Fibroblast of lung (primary cell): ENCODE results near the gene CHAT. TPM values are rescaled to one million over a fixed set of nuclear protein-coding genes. Genes with fewer than 3 reads are reported as not detected.

Experiments used
- DNase-seq, 2 donors: peaks; one replicate each; pipeline versions ENCODE4 v3.0.0 to v3.0.0-alpha.2; 2010; ENCODE audit warnings: low read depth in 2 of 2
- H2AFZ ChIP-seq: 2 replicates; pipeline ENCODE4 v1.5.1; 2012; ENCODE audit warnings: low read length, control low read depth, inconsistent platforms
- H3K27ac ChIP-seq: 2 replicates; pipeline ENCODE4 v1.5.1; 2011; ENCODE audit warnings: low read length, control low read depth; ENCODE audit not compliant: insufficient read depth
- H3K27me3 ChIP-seq: 2 replicates; pipeline ENCODE4 v1.5.1; 2011; ENCODE audit warnings: mild to moderate bottlenecking, low read length; ENCODE audit not compliant: control insufficient read depth, insufficient read depth
- H3K36me3 ChIP-seq: 2 replicates; pipeline ENCODE4 v1.5.1; 2011; ENCODE audit warnings: low read length; ENCODE audit not compliant: control insufficient read depth, insufficient read depth
- H3K4me1 ChIP-seq: 2 replicates; pipeline ENCODE4 v1.5.1; 2011; ENCODE audit warnings: low read length; ENCODE audit not compliant: control insufficient read depth, insufficient read depth; ENCODE audit errors: extremely low read depth
- H3K4me2 ChIP-seq: 2 replicates; pipeline ENCODE4 v1.5.1; 2011; ENCODE audit warnings: low read length, control low read depth; ENCODE audit not compliant: insufficient read depth; ENCODE audit errors: extremely low read depth
- H3K4me3 ChIP-seq, 4 experiments: fragments of 200-600 bp in 1 of 4; sonication (generic) in 1 of 4; replicated peaks in 1 of 4; 2 replicates each; pipeline ENCODE4 v1.5.1; 2011 to 2016; ENCODE audit warnings: low read length in 4 of 4, low read depth in 3 of 4, mild to moderate bottlenecking in 3 of 4, control low read depth in 2 of 4, inconsistent platforms in 1 of 4, mixed read lengths in 1 of 4; ENCODE audit not compliant: insufficient read depth in 1 of 4; ENCODE audit errors: control extremely low read depth in 1 of 4
- H3K79me2 ChIP-seq: 2 replicates; pipeline ENCODE4 v1.5.1; 2012; ENCODE audit warnings: mild to moderate bottlenecking, low read length, inconsistent platforms; ENCODE audit not compliant: control insufficient read depth, insufficient read depth
- H3K9ac ChIP-seq: 2 replicates; pipeline ENCODE4 v1.5.1; 2011; ENCODE audit warnings: mild to moderate bottlenecking, low read length, control low read depth; ENCODE audit not compliant: insufficient read depth
- H3K9me3 ChIP-seq: 2 replicates; pipeline ENCODE4 v1.5.1; 2012; ENCODE audit warnings: low read depth, low read length; ENCODE audit not compliant: control insufficient read depth, insufficient read depth
- H4K20me1 ChIP-seq: 2 replicates; pipeline ENCODE4 v1.5.1; 2011; ENCODE audit warnings: low read length; ENCODE audit not compliant: control insufficient read depth, insufficient read depth; ENCODE audit errors: extremely low read depth
- EZH2 ChIP-seq: IDR thresholded peaks from 2 replicates; pipeline ENCODE4 v1.5.1; 2012; ENCODE audit warnings: low read length, control low read depth, mild to moderate bottlenecking; ENCODE audit errors: missing control alignments
- polyA plus RNA-seq, 2 donors: library from polyadenylated mRNA; depleted of rRNA in 1 of 2; stranded (reverse) in 1 of 2; unstranded in 1 of 2; fragments of >200 nt; gene quantifications; 2 replicates each; pipeline ENCODE4 v1.2.1, GENCODE V29; 2011 to 2012; ENCODE audit warnings: missing spikeins in 1 of 2
- total RNA-seq: library from RNA; depleted of rRNA; stranded (reverse); fragments of >200 nt; gene quantifications from 2 replicates; pipeline ENCODE4 v1.2.1, GENCODE V29; 2014
- TF ChIP-seq, protein P1 (sequence below), 2 donors: IDR thresholded peaks in 1 of 2; conservative IDR thresholded peaks in 1 of 2; 1 replicate in 1 of 2; 2 replicates in 1 of 2; pipeline ENCODE4 v1.5.1; 2011 to 2012; ENCODE audit warnings: low read length in 2 of 2, control low read depth in 1 of 2, inconsistent platforms in 1 of 2, low read depth in 1 of 2, mild to moderate bottlenecking in 1 of 2

Gene CHAT
- total and polyA plus RNA-seq, 2 donors (not counting 1 experiment from before 2014, with no cell fraction given) = not detected

DNA sequence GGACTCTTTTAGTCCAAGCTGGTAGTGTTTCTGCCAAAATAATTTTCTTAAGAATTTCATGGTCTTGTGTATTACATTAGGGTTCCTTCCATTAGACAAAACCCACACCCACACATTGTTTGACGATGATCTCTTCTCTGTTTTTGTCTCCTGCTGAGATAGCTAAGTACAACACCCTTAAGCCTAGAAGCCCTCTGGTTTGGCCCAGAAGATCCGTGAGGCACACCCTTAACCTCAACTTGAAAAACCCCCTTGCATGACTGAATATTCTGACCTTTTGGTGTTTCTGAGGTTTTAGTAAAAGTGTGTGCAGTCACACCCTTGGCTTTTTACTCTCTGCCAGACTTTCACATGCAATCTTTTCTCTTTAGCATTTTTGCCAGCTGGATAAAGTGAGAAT lies 45.6 kb upstream of the CHAT start:
- Histone ChIP-seq H3K36me3 (no peaks in the 10 kb centered on the region), H4K20me1 (no peaks in the 10 kb centered on the region), H3K27ac (no peak overlapping the region), H3K79me2 (no peaks in the 10 kb centered on the region), H3K27me3 (no peaks in the 10 kb centered on the region), H3K4me3 (no peak overlapping the region), H3K4me2 (no peak overlapping the region), H3K4me1 (no peaks in the 10 kb centered on the region), H2AFZ (no peak overlapping the region), H3K9ac (no peak overlapping the region), H3K9me3 (no peaks in the 10 kb centered on the region)
- TF ChIP-seq EZH2 = no peak
- TF ChIP-seq, protein P1, sequence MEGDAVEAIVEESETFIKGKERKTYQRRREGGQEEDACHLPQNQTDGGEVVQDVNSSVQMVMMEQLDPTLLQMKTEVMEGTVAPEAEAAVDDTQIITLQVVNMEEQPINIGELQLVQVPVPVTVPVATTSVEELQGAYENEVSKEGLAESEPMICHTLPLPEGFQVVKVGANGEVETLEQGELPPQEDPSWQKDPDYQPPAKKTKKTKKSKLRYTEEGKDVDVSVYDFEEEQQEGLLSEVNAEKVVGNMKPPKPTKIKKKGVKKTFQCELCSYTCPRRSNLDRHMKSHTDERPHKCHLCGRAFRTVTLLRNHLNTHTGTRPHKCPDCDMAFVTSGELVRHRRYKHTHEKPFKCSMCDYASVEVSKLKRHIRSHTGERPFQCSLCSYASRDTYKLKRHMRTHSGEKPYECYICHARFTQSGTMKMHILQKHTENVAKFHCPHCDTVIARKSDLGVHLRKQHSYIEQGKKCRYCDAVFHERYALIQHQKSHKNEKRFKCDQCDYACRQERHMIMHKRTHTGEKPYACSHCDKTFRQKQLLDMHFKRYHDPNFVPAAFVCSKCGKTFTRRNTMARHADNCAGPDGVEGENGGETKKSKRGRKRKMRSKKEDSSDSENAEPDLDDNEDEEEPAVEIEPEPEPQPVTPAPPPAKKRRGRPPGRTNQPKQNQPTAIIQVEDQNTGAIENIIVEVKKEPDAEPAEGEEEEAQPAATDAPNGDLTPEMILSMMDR (conservative IDR thresholded peaks at IDR 0.05 in 1 of 2, IDR thresholded peaks at IDR 0.05 in 1 of 2; ENCODE audit: low read depth in 1 of 2, low read length in 2 of 2) = no peak
- DNase-seq = peak; percentile 6 to 97

DNA sequence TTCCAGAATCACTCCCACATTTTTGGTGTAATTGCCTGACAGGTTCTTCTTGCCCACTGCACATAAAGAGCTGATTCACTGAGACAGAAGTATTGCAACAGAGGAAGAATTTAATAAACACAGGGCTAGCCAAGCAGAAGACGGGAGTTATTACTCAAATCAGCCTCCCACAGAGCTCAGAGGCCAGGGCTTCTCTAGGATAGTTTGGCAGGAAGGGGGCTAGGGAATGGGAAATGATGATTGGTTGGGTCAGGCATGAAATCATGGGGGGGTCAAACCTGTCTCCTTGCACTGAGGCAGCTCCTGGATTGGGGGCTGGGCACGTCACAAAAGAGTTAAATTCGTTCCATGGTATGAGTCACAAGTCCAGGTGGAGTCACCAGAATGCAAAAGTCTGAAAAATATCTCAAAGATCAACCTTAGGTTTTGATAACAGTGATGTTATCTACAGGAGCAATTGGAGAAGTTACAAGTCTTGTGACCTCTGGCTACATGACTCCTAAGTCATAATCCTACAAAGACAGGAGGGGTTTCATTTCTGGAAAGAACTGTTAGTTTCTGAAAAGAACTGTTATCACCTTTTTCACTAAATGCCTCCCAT lies 44.7 kb upstream of the CHAT start:
- TF ChIP-seq, protein P1 (conservative IDR thresholded peaks at IDR 0.05 in 1 of 2, IDR thresholded peaks at IDR 0.05 in 1 of 2; ENCODE audit: low read depth in 1 of 2, low read length in 2 of 2) = no peak
- no peak for TF ChIP-seq EZH2
- Histone ChIP-seq H2AFZ (no peak overlapping the region), H3K4me3 (no peak overlapping the region), H3K27me3 (no peaks in the 10 kb centered on the region), H4K20me1 (no peaks in the 10 kb centered on the region), H3K4me1 (no peaks in the 10 kb centered on the region), H3K9me3 (no peaks in the 10 kb centered on the region), H3K9ac (no peak overlapping the region), H3K4me2 (no peak overlapping the region), H3K27ac (no peak overlapping the region), H3K79me2 (no peaks in the 10 kb centered on the region), H3K36me3 (no peaks in the 10 kb centered on the region)
- DNase-seq = peak; percentile 31 to 94

DNA sequence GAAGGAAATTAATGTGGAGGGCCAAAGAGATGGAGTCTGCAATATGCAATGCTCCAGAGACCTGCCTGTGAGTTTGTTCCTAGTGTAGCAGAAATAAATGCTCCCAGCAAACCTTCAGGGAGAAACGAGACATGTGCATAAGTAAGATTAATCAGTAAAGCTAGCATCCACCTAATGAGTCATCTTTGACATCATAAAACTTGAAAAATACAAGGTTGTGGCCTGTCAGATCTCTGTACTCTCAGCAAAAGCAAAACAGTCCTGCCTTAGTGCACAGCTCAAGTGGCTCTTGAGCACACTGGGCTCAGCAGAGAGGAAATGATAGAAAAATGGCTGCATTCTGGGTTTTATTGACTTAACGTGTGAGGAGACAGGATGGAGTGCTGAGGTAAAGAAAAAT lies 42.4 kb upstream of the CHAT start:
- Histone ChIP-seq H3K79me2 (no peaks in the 10 kb centered on the region), H3K27me3 (no peaks in the 10 kb centered on the region), H2AFZ (no peak overlapping the region), H3K4me3 (no peak overlapping the region), H3K36me3 (no peaks in the 10 kb centered on the region), H3K9me3 (no peaks in the 10 kb centered on the region), H4K20me1 (no peaks in the 10 kb centered on the region), H3K9ac (no peak overlapping the region), H3K27ac (no peak overlapping the region), H3K4me2 (no peak overlapping the region), H3K4me1 (no peaks in the 10 kb centered on the region)
- peak; percentile 3 to 69 for DNase-seq
- TF ChIP-seq, protein P1 (conservative IDR thresholded peaks at IDR 0.05 in 1 of 2, IDR thresholded peaks at IDR 0.05 in 1 of 2; ENCODE audit: low read depth in 1 of 2, low read length in 2 of 2) = no peak
- no peak for TF ChIP-seq EZH2
